GM15510 (cell line): Measurements from ENCODE around the gene FHIT.

ENCODE experiments used
- POLR2A ChIP-seq: IDR thresholded peaks from 3 replicates; pipeline ENCODE4 v1.6.1; 2011; ENCODE audit warnings: borderline replicate concordance; ENCODE audit not compliant: insufficient read length; ENCODE audit errors: extremely low read depth

Gene FHIT

DNA sequence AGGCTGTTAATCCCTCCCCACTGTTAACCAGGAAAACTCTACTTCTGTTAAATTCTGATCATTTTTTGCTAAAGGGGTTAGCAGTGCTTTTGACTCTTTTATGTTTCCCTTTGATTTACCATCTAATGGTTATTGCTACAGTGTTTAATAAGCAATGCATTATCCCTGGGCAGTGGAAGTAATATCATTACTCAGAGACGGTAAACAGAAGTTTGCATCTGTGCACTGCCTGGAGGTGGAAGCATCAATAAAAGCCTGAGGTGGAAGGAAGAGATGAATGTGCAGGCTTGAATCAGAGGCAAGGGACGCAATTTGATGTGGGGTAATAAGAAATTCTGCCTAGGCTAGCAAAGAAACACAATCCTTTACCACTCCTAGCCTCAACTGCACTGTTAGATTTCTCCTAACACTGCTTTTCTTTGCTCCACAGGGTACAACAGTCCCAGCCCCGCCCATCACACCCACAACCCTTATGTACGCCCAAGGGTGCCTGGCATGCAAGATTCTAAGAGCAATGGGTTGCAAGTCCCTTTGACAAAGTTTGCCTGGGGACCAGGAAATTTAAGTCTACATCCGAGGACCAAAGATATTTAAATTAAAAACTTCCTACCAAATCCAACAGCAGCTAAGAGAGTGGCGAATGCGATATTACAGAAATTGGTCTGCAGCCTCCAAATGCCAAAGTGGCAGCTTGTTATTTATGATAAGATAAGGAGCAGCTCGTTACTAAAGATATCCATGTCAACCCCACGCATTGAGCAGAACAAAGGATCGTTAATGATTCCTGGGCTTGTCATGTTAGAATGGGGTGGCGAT is 261.4 kb downstream of the FHIT start:
- TF ChIP-seq POLR2A = no peak

DNA sequence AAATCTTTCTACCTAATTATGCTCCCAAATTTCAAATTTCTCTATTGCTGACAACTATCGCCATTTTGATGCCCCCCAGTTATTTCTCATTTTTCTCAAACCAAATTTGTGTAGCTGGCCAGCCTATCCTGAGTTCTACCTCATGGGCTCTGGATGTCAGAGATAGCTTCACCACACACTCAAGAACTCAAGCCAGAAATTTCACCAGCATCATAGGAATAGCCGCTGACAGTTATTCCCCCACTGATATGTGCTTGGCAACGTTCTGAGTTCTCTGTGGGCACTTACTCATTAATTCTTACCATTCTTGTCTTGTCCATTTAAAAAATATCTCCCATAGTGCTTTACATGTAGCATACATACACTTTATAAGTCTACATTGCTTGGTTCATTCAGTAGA is 264.7 kb downstream of the FHIT start:
- TF ChIP-seq POLR2A = no peak

DNA sequence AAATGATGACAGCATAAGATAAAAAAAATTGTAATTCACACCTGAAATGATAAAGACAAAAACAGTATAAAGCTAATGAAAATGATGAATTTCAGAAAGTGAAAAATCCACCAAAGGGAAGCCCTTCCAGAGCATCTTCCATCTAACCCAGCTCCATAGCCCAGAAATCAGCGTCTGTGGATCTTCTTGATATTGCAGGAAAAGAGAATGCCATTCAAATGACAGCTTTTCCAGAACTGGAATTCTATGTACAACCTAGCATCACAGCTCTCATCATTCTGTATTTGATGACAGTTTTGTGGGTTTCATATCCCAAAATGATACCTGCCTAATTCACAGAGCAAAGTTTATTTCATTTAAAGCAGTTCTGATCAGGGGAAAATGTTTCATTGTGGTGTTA is 267.3 kb downstream of the FHIT start:
- TF ChIP-seq POLR2A = no peak

DNA sequence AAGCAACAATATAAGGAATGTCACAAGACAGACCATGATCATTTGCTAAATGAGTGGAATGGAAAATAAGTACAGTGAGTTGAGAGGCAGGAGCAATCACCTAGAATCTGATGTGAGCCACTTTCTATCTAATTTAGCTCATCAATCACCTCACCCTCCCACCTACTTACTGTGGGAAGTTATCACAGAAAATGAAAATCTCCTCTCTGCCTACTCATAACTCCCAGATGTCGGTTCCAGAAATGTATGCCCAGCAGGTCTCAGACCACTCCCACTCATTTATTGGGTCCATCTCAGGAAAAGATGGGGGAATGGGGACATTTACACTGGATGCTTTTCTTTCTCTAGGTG is 270.9 kb downstream of the FHIT start:
- no peak for TF ChIP-seq POLR2A

DNA sequence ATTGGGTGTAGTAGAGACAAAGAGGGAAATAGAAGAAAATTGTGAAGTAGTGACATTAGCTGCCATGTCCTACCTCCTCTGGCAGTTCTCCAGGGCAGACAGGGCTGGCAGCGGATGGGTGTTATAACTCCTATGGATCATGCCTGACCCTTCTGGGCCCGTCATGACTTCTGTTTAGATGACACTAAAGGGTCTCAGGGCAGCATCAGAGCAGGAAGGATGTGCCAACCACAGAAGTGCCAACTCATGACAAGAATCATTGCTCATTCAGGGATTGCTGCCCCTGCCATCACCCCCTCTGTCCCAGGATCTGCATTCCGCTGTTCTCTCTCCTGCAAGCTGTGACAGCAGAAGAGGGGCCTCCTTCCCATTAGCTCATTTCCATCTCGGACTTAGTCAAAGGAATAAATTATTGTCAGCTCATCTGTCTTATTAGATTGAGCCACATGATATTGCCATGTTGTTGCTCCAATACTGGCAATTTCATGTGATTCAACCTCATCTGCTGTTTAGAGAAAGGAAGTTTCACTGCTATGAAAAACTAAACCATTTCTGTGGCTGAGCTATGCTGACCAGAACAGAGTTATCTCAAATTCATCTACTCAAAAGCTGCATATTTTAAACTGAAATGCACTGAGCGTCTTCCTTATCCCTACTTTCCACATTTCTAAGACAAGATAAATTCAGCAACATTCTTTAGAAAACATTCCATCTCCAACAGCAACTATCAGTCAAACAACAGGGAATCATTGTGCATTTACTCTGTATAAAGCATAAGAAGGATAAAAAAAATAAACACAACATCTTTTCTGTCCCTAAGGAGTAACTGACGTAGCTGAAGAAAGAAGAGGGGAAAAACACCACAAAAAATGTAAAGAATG is 271.6 kb downstream of the FHIT start:
- TF ChIP-seq POLR2A = no peak

DNA sequence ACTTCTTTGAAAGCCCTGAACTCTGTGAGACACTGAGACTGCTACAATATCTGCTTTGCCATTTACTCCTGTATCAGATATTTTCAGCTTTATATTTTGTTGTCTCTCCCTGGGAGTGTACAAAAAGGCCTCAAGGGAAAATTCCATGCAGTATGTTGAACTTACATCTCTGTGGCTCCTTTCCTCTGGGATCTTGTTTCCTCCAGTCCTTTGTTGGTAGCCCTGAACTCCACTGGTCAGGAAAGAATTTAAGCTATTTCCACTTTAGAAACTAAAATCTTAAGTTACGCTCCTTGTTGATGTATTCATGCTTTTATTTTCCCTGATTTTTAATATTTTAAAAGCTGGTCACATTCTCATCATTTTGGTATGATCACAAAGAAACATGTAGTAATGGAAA is 277.9 kb downstream of the FHIT start:
- no peak for TF ChIP-seq POLR2A

DNA sequence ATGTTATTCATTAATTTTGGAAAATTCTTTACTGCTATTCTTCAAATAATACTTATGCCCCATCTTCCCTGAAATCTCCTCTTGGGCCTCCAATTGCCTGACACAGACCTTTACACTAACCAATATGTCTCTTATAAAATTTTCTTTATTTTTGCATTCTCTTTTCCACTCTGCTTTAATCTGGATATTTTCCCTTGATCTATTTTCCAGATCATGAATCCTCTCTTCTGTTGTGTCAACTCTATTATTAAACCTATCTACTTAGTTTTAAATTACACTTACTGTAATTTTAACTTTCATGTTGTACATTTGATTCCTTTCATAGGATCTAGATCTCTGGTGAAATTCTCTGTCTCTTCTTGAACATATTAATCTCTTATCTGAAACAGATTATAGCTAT is 278.7 kb downstream of the FHIT start:
- TF ChIP-seq POLR2A = no peak

DNA sequence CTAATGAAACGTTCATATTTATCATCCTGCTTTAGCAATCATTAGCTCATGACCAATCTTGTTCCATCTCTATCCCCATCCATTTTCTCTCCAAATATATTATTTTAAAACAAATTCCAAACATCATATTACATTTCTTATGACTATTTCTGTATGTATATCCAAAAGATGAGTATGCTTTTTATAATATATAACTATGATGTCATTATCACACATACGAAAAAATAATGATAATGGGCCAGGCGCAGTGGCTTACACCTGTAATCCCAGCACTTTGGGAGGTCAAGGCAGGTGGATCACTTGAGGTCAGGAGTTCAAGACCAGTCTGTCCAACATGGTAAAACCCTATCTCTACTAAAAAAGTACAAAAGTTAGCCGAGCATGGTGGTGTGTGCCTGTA is 280.4 kb downstream of the FHIT start:
- TF ChIP-seq POLR2A = no peak

DNA sequence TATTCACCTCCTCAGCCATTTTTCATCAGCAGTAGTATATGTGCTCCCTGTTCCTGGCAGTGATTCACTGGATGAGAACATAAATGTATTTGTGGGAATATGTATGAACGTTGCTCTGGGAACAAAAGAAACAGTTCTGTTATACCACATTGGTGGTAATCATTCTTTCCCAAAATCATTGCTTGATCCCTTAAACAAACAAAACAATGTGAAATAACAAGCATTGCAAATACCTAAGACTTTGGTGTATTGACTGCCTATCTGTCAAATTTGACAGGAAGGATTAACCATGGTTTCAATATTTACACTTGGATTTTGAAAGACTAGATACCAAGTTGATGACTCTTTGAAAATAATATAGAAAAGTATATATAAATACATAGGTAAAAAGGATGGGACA is 284.1 kb downstream of the FHIT start:
- TF ChIP-seq POLR2A = no peak

DNA sequence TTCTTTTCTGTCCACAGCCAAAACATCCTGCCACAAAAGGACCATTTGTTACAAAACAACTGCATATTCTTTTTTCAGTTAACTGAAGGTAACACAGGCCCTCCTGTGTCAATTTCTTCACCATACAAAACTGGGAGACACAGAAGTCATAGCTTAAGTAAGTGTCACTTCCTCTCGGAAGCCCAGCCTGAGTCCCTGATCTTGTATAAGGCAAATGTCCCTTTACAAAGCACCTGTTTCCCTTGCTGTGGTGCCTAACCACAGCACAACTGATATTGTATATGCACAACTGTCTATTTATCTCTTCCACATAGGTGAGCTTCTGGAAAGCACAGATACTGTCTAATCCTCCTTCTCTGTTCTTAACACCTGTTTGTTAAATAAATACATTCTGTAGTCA is 293.7 kb downstream of the FHIT start:
- TF ChIP-seq POLR2A = no peak

DNA sequence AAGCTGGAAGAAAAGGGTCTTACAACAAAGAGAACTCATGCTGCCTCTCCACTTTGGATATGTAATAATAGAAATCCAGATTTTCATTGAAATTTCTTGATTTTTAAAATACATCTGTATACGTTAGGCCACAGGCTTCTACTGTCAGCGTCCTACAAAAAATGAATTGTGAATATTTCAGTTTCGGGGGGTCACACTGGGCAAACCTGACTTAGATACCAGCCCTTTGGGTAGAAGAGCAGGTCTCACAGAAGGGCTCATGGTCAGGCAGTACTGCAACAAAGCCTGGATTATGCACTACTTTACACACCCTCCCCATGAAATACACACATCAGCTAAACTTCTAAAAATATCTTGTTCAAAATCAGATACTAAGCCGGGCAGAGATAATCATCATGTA is 294.5 kb downstream of the FHIT start:
- no peak for TF ChIP-seq POLR2A

DNA sequence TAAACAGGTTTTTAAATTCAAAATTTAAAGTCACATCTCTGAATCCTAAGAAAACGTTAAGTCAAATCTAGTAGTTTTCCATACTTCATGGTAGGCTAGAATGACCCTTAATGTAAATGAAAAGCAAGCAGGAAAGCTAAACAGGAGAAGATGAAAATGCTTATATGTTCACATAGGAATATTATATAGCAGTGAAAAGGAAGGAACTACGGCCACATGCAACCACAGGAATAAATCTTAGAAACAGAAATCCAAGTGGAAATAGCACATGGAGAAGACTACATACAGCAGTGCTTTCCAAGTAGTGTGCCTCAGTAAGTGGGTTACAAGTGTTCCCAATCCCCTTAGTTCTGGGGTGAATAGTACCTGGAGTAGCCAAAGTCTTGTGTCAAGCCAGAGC is 296.2 kb downstream of the FHIT start:
- TF ChIP-seq POLR2A = no peak

DNA sequence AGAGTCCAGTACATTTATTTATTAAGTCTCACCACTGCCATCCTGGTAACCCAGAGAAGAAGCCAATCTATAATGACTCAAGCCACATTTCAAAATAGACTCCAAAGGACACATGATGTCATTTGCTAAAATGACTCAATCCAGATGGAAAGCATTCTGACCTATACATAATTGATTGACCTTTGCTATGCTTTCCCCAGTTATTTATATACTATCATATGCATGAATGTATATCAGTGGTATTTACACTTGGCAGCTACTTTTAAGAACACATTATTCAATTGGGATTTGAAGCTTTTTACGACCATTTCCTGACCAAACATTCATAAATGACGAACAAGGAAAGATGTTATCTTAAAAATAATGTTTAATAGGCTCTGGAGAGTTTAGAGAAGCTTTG is 297.2 kb downstream of the FHIT start:
- no peak for TF ChIP-seq POLR2A

DNA sequence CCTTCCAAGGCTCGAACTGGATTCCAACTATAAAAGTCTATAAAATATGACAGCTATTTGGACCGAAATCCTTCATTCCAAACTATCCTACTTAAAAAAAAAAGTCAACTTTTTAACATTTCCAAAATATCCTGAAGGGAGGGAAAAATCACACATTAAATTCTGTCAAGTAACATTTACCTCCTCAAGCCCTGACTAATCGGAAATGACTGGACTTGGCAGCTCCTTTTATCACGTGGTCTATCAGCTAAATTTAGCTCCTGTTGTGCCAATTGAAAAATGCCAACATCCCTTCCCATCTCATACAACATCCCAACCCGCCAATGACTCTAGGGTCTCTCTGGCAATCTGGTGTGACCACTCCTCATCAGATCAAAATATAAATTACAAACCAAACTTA is 297.9 kb downstream of the FHIT start:
- no peak for TF ChIP-seq POLR2A

DNA sequence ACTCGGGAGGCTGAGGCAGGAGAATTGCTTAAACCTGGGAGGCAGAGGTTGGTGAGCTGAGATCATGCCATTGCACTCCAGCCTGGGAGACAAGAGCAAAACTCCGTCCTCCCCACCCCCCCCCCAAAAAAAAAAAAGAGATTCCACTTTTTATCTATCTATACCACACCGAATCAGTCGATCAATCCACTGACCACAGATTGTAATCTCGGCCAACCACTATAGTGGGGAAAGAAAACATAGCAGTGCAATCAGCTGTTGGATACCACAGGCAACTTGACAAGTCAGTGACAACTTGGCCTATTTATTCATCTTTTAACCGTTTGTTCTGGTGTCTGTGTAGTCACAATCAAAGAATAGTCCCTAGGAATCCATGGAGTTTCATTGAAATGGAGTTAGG is 299.2 kb downstream of the FHIT start:
- no peak for TF ChIP-seq POLR2A

DNA sequence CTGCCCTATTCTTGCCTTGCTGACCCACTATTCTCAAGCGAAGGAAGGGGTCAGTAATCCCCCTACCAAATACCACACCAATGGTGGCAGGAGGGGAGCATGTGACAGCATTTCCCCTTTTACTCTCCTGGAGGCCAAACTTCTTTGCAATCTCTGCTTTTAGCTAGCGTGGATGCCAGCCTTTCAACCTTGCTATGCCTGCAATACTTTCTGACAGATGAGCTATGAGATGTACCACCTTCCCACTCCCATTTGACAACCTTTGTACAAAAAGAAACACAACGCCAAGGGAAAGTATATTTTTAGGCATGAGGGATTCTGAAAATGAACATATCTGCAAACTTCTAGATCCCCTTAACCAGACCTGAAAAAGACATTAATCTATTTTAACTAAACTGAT is 302.1 kb downstream of the FHIT start:
- TF ChIP-seq POLR2A = no peak
